ENCODE measurements around the gene MDM4. TPM values are rescaled to one million over a fixed set of nuclear protein-coding genes. Genes with fewer than 3 reads are reported as not detected.

MDM4 gene
- total and polyA plus RNA-seq, 2 donors (not counting 1 experiment from before 2014, with no cell fraction given), result 46.6 to 374 TPM

GRCh38 chr1:204468206-204468605 lies 48.0 kb upstream of the MDM4 start:
- Histone ChIP-seq H3K4me3 (ENCODE audit: control extremely low read depth in 1 of 5, extremely low read depth in 1 of 5, insufficient read depth in 1 of 5, low read depth in 2 of 5, low read length in 4 of 5) (no peak overlapping the region), H3K27ac (ENCODE audit: low read length in 2 of 2) (peak overlapping the region in 1 of 2 donors; percentile 34), H2AFZ (ENCODE audit: insufficient read depth, low read depth, low read length, poor library complexity, severe bottlenecking) (no peak overlapping the region), H3K79me2 (ENCODE audit: control insufficient read depth, insufficient read depth, low read length) (peaks cover 67% of the 10 kb centered on the region), H3K27me3 (replicated peaks in 1 of 4; ENCODE audit: control extremely low read depth in 1 of 4, control insufficient read depth in 3 of 4, insufficient read depth in 4 of 4, low read length in 3 of 4) (no peaks in the 10 kb centered on the region), H3K9ac (ENCODE audit: low read length) (no peak overlapping the region), H3K9me3 (ENCODE audit: control extremely low read depth in 1 of 3, control insufficient read depth in 2 of 3, insufficient read depth in 1 of 3, low read length in 2 of 3) (no peaks in the 10 kb centered on the region), H3K4me2 (replicated peaks; ENCODE audit: low read depth, low read length, poor library complexity, severe bottlenecking) (no peak overlapping the region), H4K20me1 (ENCODE audit: control insufficient read depth, insufficient read depth, low read length, poor library complexity, severe bottlenecking) (peaks cover 8% of the 10 kb centered on the region), H3K4me1 (ENCODE audit: control insufficient read depth in 2 of 2, insufficient read depth in 2 of 2, low read length in 2 of 2) (peaks cover 55 to 59% of the 10 kb centered on the region in 2 donors), H3K36me3 (replicated peaks in 1 of 2; ENCODE audit: control extremely low read depth in 1 of 2, control insufficient read depth in 1 of 2, extremely low read depth in 1 of 2, insufficient read depth in 2 of 2, low read length in 1 of 2) (peaks cover 4 to 30% of the 10 kb centered on the region in 2 experiments)
- H3K27ac Mint-ChIP-seq, result peak overlapping the region; percentile 46
- intact Hi-C loops (cut with micrococcal nuclease), result no loop called here
- no peak for ATAC-seq (ENCODE audit: low read depth)
- no peak overlapping the region for H3K4me3 Mint-ChIP-seq
- ChIA-PET POLR2A (interaction anchor here (0.6 kb wide), 1 partner anchor 10 kb away, joined by 4 read pairs; no protein-coding TSS in a partner anchor), CTCF (interaction anchor here (0.6 to 6.6 kb wide), 4 partner anchors 12 to 69 kb away, joined by 4 to 58 read pairs (median 28); no protein-coding TSS in a partner anchor)
- no peaks in the 10 kb centered on the region for H3K9me3 Mint-ChIP-seq (ENCODE audit: insufficient read depth)
- WGBS (ENCODE audit: insufficient coverage), result over 99% methylated on average over 8 of the region's 10 CpGs
- TF ChIP-seq EZH2 (IDR thresholded peaks at IDR 0.05; ENCODE audit: borderline replicate concordance, insufficient read depth, low read depth, low read length, poor library complexity, severe bottlenecking), result no peak
- no peak for TF ChIP-seq CTCF (IDR thresholded peaks at IDR 0.05)
- DNase-seq, result no peak
- H3K4me1 Mint-ChIP-seq, result peaks cover 71% of the 10 kb centered on the region
- H3K27me3 Mint-ChIP-seq, result no peaks in the 10 kb centered on the region

- Histone ChIP-seq H3K27ac (ENCODE audit: low read length in 2 of 2) (peak overlapping the region in 1 of 2 donors; percentile 34), H3K36me3 (replicated peaks in 1 of 2; ENCODE audit: control extremely low read depth in 1 of 2, control insufficient read depth in 1 of 2, extremely low read depth in 1 of 2, insufficient read depth in 2 of 2, low read length in 1 of 2) (peaks cover 4 to 32% of the 10 kb centered on the region in 2 experiments), H3K4me1 (ENCODE audit: control insufficient read depth in 2 of 2, insufficient read depth in 2 of 2, low read length in 2 of 2) (peaks cover 52 to 55% of the 10 kb centered on the region in 2 donors), H2AFZ (ENCODE audit: insufficient read depth, low read depth, low read length, poor library complexity, severe bottlenecking) (no peak overlapping the region), H3K4me2 (replicated peaks; ENCODE audit: low read depth, low read length, poor library complexity, severe bottlenecking) (no peak overlapping the region), H3K4me3 (ENCODE audit: control extremely low read depth in 1 of 5, extremely low read depth in 1 of 5, insufficient read depth in 1 of 5, low read depth in 2 of 5, low read length in 4 of 5) (no peak overlapping the region), H3K9ac (ENCODE audit: low read length) (no peak overlapping the region), H4K20me1 (ENCODE audit: control insufficient read depth, insufficient read depth, low read length, poor library complexity, severe bottlenecking) (peaks cover 8% of the 10 kb centered on the region), H3K9me3 (ENCODE audit: control extremely low read depth in 1 of 3, control insufficient read depth in 2 of 3, insufficient read depth in 1 of 3, low read length in 2 of 3) (no peaks in the 10 kb centered on the region), H3K27me3 (replicated peaks in 1 of 4; ENCODE audit: control extremely low read depth in 1 of 4, control insufficient read depth in 3 of 4, insufficient read depth in 4 of 4, low read length in 3 of 4) (no peaks in the 10 kb centered on the region), H3K79me2 (ENCODE audit: control insufficient read depth, insufficient read depth, low read length) (peaks cover 73% of the 10 kb centered on the region)
- ChIA-PET CTCF (interaction anchor here (1.7 kb wide), 1 partner anchor 10 kb away, joined by 4 read pairs; no protein-coding TSS in a partner anchor), POLR2A (no interaction called here)
- ATAC-seq (ENCODE audit: low read depth) (no peak), DNase-seq (no peak)
- intact Hi-C loops (cut with micrococcal nuclease), result no loop called here
- Mint-ChIP-seq H3K9me3 (ENCODE audit: insufficient read depth) (no peaks in the 10 kb centered on the region), H3K27me3 (no peaks in the 10 kb centered on the region), H3K27ac (no peak overlapping the region), H3K4me3 (no peak overlapping the region), H3K4me1 (peaks cover 71% of the 10 kb centered on the region)
- 98% methylated on average over 15 of the region's 18 CpGs for WGBS (ENCODE audit: insufficient coverage)
- TF ChIP-seq CTCF (IDR thresholded peaks at IDR 0.05) (no peak), EZH2 (IDR thresholded peaks at IDR 0.05; ENCODE audit: borderline replicate concordance, insufficient read depth, low read depth, low read length, poor library complexity, severe bottlenecking) (no peak)
Observed at GRCh38 chr1:204468766-204469302, 47.4 kb upstream of the MDM4 start.
